SHP77 (cell line): ENCODE data around the gene FHAD1.

Experiments
- DNase-seq, 2 experiments: peaks; one replicate each; lab custom pipeline; 2025; lab: John Stamatoyannopoulos, UW

Gene FHAD1

GRCh38 chr1:15436881-15437442 lies 189.9 kb downstream of the FHAD1 start:
- DNase-seq = no peak

GRCh38 chr1:15439325-15439724 lies 192.3 kb downstream of the FHAD1 start:
- no peak for DNase-seq

GRCh38 chr1:15440357-15440756 lies 193.3 kb downstream of the FHAD1 start:
- DNase-seq = no peak

GRCh38 chr1:15441247-15441646 lies 194.2 kb downstream of the FHAD1 start:
- no peak for DNase-seq

GRCh38 chr1:15442119-15442518 lies 195.1 kb downstream of the FHAD1 start:
- DNase-seq = no peak

- no peak for DNase-seq
Measured at GRCh38 chr1:15442759-15443158, 195.7 kb downstream of the FHAD1 start.

- DNase-seq = no peak
Measured at GRCh38 chr1:15443281-15443680, 196.3 kb downstream of the FHAD1 start.

GRCh38 chr1:15444468-15445389 lies 197.7 kb downstream of the FHAD1 start:
- DNase-seq = no peak

- DNase-seq = no peak
Measured at GRCh38 chr1:15445390-15446122, 198.5 kb downstream of the FHAD1 start.

GRCh38 chr1:15446212-15446611 lies 199.2 kb downstream of the FHAD1 start:
- no peak for DNase-seq
